HG02678 (cell line): ENCODE results near the gene NEMF.
A peak's percentile ranks its signal among the peaks of the same experiment; 100 is the strongest.
"Not testable (repeated sequence)": the region's sequence is repeated elsewhere in the genome, so short reads cannot be mapped to it uniquely, and the experiment has no call there.

Experiments used
- ATAC-seq: cut with Tn5 transposase; IDR thresholded peaks from one replicate; pipeline ENCODE4 v1.9.1; 2021; ENCODE audit warnings: mild to moderate bottlenecking, moderate library complexity; ENCODE audit not compliant: unreplicated experiment

Gene NEMF, protein sequence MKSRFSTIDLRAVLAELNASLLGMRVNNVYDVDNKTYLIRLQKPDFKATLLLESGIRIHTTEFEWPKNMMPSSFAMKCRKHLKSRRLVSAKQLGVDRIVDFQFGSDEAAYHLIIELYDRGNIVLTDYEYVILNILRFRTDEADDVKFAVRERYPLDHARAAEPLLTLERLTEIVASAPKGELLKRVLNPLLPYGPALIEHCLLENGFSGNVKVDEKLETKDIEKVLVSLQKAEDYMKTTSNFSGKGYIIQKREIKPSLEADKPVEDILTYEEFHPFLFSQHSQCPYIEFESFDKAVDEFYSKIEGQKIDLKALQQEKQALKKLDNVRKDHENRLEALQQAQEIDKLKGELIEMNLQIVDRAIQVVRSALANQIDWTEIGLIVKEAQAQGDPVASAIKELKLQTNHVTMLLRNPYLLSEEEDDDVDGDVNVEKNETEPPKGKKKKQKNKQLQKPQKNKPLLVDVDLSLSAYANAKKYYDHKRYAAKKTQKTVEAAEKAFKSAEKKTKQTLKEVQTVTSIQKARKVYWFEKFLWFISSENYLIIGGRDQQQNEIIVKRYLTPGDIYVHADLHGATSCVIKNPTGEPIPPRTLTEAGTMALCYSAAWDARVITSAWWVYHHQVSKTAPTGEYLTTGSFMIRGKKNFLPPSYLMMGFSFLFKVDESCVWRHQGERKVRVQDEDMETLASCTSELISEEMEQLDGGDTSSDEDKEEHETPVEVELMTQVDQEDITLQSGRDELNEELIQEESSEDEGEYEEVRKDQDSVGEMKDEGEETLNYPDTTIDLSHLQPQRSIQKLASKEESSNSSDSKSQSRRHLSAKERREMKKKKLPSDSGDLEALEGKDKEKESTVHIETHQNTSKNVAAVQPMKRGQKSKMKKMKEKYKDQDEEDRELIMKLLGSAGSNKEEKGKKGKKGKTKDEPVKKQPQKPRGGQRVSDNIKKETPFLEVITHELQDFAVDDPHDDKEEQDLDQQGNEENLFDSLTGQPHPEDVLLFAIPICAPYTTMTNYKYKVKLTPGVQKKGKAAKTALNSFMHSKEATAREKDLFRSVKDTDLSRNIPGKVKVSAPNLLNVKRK

DNA sequence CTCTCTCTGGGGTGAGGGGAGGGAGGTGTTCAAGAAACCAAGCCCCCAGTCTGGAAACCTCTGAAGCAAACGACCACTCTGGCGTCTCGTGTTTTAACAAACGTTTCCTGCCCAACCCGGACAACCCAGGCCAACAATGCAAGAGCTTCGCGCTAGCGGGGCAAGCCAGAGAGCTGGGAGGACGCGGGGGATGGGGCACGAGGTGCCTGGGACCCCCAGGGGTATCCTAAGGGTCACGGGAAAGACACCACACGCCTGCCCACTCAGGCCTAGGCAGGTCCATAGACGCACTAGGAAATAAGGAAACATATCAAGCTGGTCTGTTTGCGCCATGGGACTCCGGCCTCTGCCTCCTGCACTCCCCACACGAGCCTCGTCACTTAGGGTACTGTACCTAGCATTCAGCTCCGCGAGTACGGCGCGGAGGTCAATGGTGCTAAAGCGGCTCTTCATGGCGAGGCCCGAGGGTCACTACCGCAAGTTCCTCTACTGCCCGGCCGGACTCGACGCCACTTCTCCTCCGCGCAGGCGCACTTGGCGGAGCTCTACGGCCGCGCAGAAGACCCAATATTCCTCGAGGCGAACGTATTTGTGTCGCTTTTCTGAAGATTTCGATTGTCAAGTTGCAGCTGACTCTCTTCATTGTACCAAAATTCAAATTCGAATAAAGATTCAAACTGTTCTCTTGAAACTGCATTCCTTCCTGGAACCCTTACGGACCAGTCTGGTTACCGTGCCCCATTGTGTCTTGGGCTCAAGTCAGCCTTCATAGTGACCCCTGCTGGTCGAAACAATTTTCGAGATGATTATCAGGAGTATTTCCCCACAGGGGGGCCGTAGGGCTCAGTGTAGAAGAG is at the start of gene NEMF:
TSS of gene NEMF (minus strand) at position 488 of the 857 bp plus-strand sequence. CDS start at position 453, 35 bp downstream.
- peak; percentile 83 for ATAC-seq

- no peak for ATAC-seq
Observed at GRCh38 chr14:49900973-49901372, 48.4 kb upstream of the NEMF start.

DNA sequence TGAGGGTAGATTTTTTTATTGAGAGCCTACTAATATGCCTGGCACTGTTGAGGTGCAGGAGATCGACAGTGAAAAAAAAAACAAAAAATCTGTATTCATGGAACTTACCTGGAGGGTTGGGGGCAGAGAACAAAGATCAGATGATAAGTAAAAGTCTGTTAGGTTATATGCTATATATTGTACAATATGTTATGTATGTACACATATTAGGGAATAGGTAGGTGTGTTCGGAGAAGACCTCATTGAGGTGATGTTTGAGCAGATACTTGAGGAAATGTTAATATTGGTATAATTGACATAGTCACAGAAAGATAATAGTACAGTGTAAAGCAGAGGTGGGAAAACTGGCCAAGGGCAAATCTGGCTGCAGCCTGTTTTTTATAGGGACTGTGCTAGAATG is 45.9 kb upstream of the NEMF start:
- ATAC-seq = no peak

DNA sequence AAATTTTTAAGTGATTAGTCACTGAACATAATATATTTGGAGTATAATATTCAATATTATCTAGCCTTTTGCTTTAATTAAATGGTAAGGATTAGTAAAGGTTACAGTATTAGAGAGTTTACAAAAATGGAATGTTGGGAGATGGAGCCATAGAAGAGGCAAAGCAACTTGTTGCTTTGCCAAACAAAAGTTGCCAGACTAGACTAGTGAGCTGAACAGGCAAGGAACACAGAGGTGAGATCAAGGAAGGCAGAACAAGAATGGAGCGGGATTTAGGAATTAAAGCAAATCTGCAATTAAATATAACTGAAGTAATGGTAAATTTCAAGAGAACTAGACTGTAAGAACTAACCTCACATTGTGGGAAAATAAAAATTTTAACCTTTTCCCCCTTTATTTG is 45.4 kb upstream of the NEMF start:
- no peak for ATAC-seq

GRCh38 chr14:49897414-49897813 is 44.8 kb upstream of the NEMF start:
- ATAC-seq = no peak

DNA sequence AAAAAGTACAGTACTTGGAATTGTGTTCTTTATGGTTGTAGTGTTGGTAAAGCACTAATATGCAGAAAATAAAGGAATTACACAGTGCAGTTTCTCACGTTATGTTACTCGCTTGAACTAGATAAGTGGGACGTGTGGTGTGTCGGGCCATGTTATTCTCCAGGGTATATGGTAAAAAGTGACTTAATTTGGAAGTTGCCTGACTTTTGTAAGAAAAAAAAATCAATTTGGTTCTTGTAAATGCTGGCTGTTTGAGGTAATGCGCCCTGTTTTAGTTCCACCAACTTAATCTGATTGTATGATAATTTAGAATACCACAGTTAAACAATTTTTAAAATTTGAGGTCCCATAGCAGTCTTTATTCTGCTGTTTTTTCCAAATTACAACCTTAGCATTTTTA is 44.4 kb upstream of the NEMF start:
- ATAC-seq = no peak

DNA sequence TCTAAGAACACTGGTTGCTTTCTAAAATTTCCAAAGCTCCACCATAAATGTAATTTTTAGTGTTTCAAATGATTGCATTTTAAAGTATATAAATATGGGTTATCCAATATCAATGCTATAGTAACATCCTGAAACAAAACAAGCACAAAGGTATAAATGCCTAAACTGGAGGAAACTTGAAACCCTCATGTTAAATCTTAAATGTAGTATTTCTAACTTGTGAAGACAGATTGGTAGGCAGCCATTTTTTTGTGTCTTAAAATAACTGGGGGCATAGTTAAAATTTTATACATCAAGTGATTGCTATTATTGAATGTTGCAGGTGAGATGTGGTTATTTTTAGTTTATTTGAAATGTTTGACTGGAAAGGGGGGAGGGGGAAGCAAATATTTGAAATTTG is 43.7 kb upstream of the NEMF start:
- not testable (repeated sequence) for ATAC-seq

GRCh38 chr14:49895480-49895879 is 42.9 kb upstream of the NEMF start:
- no peak for ATAC-seq

- not testable (repeated sequence) for ATAC-seq
Observed at GRCh38 chr14:49894214-49895107, 41.9 kb upstream of the NEMF start.

GRCh38 chr14:49893309-49894213 is 41.0 kb upstream of the NEMF start:
- ATAC-seq = peak; percentile 44

GRCh38 chr14:49892636-49893308 is 40.2 kb upstream of the NEMF start, which contains the start of gene ARF6:
Gene ARF6 (plus strand): TSS chr14:49893082. CDS start chr14:49893737, 655 bp downstream.
- ATAC-seq = peak; percentile 86

GRCh38 chr14:49892301-49892635 is 39.7 kb upstream of the NEMF start:
- ATAC-seq = peak; percentile 35

GRCh38 chr14:49888293-49888692 is 35.7 kb upstream of the NEMF start:
- no peak for ATAC-seq

- ATAC-seq = no peak
Observed at GRCh38 chr14:49886523-49886922, 33.9 kb upstream of the NEMF start.

GRCh38 chr14:49882826-49883694 is 30.5 kb upstream of the NEMF start:
- no peak for ATAC-seq

DNA sequence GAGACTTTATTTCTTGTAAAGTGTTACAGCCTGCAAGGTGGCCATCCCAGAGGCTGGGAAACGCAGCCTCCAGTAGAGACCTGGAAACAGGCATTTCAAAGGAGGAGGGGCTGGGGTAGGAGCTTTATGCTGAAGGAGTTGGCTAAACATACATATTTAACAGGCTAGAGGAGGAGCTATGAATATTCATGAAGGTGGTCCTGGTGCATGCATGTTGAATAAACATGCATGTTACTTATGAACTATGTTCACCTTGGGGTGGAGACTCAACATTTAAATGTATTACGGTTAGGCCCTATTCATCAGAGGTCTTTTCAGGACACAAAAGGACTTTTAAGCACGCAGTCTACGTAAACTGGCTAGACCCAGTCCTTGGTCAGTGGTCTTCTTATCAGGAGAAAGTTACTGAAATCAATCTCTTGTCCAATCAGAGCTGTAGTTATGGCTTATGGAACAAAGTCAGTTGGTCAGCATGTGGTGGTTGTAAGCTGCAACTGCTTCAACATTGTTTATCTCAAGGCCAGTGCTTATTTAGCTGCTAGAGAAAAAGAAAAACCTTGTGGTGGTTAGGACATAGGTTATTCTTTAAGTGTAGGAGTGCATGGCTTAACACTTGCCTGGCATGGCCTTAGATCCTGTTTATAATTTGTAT is 28.9 kb upstream of the NEMF start:
- ATAC-seq = no peak
